ENCODE measurements around the gene CCNT1. TPM values are rescaled to one million over a fixed set of nuclear protein-coding genes. Genes with fewer than 3 reads are reported as not detected.

The CCNT1 gene
- total and polyA plus RNA-seq, 2 of the 13 experiments (the other 11 are each of a cell fraction or from before 2014, with no cell fraction given), result 18.0 to 28.2 TPM

GRCh38 chr12:48681710-48682532, 34.6 kb downstream of the CCNT1 start, which contains the start of gene KANSL2 (continued):
- TF ChIP-seq CHCHD3 (CRISPR knock-in tag; IDR thresholded peaks at IDR 0.05) (no peak), ZFP37 (CRISPR knock-in tag; IDR thresholded peaks at IDR 0.05; ENCODE audit: borderline replicate concordance) (peak; percentile 26; the same call in 1 of the 2 replicates), SMARCC2 (IDR thresholded peaks at IDR 0.05) (no peak), ZNF7 (CRISPR knock-in tag; IDR thresholded peaks at IDR 0.05) (no peak), SYNCRIP (IDR thresholded peaks at IDR 0.05; ENCODE audit: insufficient read depth, low read depth, low read length) (no peak), ZSCAN22 (CRISPR knock-in tag; IDR thresholded peaks at IDR 0.05) (no peak; the same call in 1 of the 2 replicates), ZNF143 (CRISPR knock-in tag; IDR thresholded peaks at IDR 0.05) (no peak; the same call in 1 of the 2 replicates), ZNF343 (CRISPR knock-in tag; IDR thresholded peaks at IDR 0.05) (peak; percentile 90), ZNF432 (CRISPR knock-in tag; IDR thresholded peaks at IDR 0.05; ENCODE audit: borderline replicate concordance) (no peak), TOE1 (CRISPR knock-in tag; IDR thresholded peaks at IDR 0.05) (peak; percentile 83; the same call in 1 of the 2 replicates), FOXK2 (IDR thresholded peaks at IDR 0.05) (no peak), ZSCAN30 (CRISPR knock-in tag; IDR thresholded peaks at IDR 0.05) (no peak), ZNF367 (CRISPR knock-in tag; IDR thresholded peaks at IDR 0.05; ENCODE audit: borderline replicate concordance) (no peak), ZNF326 (CRISPR knock-in tag; IDR thresholded peaks at IDR 0.05; ENCODE audit: borderline replicate concordance) (no peak), ZNF546 (CRISPR knock-in tag; conservative IDR thresholded peaks at IDR 0.05) (no peak), KLF9 (CRISPR knock-in tag; IDR thresholded peaks at IDR 0.05; ENCODE audit: low read depth) (peak; percentile 22; the same call in 1 of the 2 replicates), ZNF790 (CRISPR knock-in tag; IDR thresholded peaks at IDR 0.05; ENCODE audit: borderline replicate concordance) (0 out of 2 replicates have a peak, but pooled peaks have one; percentile 68), MBNL3 (CRISPR knock-in tag; conservative IDR thresholded peaks at IDR 0.05) (no peak), ZNF569 (CRISPR knock-in tag; IDR thresholded peaks at IDR 0.05; ENCODE audit: borderline replicate concordance) (no peak)
- TF ChIP-seq, protein P1, sequence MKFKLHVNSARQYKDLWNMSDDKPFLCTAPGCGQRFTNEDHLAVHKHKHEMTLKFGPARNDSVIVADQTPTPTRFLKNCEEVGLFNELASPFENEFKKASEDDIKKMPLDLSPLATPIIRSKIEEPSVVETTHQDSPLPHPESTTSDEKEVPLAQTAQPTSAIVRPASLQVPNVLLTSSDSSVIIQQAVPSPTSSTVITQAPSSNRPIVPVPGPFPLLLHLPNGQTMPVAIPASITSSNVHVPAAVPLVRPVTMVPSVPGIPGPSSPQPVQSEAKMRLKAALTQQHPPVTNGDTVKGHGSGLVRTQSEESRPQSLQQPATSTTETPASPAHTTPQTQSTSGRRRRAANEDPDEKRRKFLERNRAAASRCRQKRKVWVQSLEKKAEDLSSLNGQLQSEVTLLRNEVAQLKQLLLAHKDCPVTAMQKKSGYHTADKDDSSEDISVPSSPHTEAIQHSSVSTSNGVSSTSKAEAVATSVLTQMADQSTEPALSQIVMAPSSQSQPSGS (CRISPR knock-in tag; IDR thresholded peaks at IDR 0.05), result peak; percentile 79
- TF ChIP-seq, protein P2, sequence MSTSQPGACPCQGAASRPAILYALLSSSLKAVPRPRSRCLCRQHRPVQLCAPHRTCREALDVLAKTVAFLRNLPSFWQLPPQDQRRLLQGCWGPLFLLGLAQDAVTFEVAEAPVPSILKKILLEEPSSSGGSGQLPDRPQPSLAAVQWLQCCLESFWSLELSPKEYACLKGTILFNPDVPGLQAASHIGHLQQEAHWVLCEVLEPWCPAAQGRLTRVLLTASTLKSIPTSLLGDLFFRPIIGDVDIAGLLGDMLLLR (CRISPR knock-in tag; IDR thresholded peaks at IDR 0.05), result 0 out of 2 replicates have a peak, but pooled peaks have one; percentile 50
- TF ChIP-seq, protein P3, sequence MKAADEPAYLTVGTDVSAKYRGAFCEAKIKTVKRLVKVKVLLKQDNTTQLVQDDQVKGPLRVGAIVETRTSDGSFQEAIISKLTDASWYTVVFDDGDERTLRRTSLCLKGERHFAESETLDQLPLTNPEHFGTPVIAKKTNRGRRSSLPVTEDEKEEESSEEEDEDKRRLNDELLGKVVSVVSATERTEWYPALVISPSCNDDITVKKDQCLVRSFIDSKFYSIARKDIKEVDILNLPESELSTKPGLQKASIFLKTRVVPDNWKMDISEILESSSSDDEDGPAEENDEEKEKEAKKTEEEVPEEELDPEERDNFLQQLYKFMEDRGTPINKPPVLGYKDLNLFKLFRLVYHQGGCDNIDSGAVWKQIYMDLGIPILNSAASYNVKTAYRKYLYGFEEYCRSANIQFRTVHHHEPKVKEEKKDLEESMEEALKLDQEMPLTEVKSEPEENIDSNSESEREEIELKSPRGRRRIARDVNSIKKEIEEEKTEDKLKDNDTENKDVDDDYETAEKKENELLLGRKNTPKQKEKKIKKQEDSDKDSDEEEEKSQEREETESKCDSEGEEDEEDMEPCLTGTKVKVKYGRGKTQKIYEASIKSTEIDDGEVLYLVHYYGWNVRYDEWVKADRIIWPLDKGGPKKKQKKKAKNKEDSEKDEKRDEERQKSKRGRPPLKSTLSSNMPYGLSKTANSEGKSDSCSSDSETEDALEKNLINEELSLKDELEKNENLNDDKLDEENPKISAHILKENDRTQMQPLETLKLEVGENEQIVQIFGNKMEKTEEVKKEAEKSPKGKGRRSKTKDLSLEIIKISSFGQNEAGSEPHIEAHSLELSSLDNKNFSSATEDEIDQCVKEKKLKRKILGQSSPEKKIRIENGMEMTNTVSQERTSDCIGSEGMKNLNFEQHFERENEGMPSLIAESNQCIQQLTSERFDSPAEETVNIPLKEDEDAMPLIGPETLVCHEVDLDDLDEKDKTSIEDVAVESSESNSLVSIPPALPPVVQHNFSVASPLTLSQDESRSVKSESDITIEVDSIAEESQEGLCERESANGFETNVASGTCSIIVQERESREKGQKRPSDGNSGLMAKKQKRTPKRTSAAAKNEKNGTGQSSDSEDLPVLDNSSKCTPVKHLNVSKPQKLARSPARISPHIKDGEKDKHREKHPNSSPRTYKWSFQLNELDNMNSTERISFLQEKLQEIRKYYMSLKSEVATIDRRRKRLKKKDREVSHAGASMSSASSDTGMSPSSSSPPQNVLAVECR (CRISPR knock-in tag; IDR thresholded peaks at IDR 0.05; ENCODE audit: borderline replicate concordance), result peak; percentile 97
- TF ChIP-seq, protein P4, sequence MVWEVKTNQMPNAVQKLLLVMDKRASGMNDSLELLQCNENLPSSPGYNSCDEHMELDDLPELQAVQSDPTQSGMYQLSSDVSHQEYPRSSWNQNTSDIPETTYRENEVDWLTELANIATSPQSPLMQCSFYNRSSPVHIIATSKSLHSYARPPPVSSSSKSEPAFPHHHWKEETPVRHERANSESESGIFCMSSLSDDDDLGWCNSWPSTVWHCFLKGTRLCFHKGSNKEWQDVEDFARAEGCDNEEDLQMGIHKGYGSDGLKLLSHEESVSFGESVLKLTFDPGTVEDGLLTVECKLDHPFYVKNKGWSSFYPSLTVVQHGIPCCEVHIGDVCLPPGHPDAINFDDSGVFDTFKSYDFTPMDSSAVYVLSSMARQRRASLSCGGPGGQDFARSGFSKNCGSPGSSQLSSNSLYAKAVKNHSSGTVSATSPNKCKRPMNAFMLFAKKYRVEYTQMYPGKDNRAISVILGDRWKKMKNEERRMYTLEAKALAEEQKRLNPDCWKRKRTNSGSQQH (CRISPR knock-in tag; IDR thresholded peaks at IDR 0.05; ENCODE audit: low read depth), result peak; percentile 46; the same call in 1 of the 2 replicates
